Measurements from ENCODE around the gene ABCC4.

The ABCC4 gene

DNA sequence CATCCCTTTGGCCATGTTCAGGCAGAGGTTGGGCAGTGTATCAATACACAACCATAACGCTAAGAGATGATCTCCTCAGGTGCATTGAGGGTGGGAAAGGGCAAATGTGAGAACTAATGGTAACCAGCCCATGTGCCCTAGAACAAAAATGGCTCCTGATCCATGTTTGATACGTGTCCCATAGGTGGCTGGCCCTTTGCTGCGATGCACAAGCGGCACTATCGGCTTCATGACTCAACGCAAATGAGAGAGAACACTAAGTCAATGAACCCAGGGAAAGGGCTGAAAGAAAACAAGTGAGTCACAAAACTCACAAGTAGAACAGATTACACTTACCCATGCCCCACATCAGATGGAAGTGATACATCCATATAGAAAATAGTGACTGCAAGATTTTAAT lies 201.7 kb downstream of the ABCC4 start:
- no peak for DNase-seq

- no peak for DNase-seq
These were observed 202.3 kb downstream of the ABCC4 start for GRCh38 chr13:95098916-95099315.

DNA sequence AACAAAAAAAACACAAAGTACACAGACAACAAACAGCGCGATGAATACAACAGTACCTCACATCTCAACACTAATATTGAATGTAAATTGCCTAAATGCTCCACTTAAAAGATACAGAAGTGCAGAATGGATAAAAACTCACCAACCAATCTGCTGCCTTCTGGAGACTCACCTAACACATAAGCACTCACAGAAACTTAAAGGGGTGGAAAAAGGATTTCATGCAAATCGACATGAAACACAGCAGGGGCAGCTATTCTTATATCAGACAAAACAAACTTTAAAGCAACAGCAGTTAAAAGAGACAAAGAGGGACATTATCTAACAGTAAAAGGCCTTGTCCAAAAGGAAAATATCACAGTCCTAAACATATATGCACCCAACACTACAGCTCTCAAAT lies 209.5 kb downstream of the ABCC4 start:
- DNase-seq: no peak

GRCh38 chr13:95087746-95088305 lies 213.4 kb downstream of the ABCC4 start:
- no peak for DNase-seq

GRCh38 chr13:95086761-95087160 lies 214.5 kb downstream of the ABCC4 start:
- no peak for DNase-seq

GRCh38 chr13:95083758-95084157 lies 217.5 kb downstream of the ABCC4 start:
- no peak for DNase-seq

GRCh38 chr13:95083066-95083465 lies 218.2 kb downstream of the ABCC4 start:
- no peak for DNase-seq

- no peak for DNase-seq
These were observed 225.7 kb downstream of the ABCC4 start for GRCh38 chr13:95075506-95075905.

DNA sequence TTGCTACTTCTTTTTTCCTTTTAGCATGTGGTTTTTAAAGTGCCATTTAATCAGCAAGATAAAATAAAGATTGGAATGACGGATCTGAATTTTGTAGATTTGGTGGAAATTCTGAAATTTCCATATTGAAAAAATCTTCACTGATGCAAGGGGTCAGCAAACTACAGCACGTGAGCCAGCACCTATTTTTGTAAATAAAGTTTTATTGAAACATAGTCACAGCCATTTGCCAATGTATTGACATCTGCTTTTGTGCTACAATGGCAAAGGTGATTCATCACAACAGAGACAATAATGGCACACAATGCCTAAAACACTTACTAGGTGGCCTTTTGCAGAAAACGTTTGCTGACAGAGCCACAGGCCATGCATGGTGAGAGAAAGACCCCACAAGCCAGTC lies 226.4 kb downstream of the ABCC4 start:
- DNase-seq: no peak

DNA sequence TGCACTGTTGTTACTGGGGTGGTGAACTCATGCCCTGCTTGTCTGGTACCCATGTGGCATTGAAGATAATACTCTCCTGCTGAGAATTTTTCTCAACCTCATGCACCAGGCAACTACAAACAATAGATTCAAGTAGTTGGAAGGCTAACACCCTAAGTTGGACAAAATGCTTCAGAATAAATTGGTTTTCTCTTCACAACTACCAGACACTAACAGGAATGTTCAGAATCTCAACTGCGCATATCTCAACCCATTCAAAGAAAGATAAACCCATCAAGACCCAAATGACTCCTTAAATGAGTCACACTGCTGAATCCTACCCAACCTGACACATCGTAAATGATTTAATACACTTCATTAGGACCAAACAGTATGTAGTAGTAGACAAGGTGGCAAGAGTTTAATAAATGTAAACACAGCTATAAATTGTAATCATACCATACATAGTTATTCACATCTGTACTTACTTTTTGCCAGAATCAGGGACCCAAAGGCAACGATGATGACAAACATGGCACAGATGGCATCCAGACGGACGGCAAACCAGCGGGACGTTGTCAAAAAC lies 227.4 kb downstream of the ABCC4 start:
- no peak for DNase-seq

DNA sequence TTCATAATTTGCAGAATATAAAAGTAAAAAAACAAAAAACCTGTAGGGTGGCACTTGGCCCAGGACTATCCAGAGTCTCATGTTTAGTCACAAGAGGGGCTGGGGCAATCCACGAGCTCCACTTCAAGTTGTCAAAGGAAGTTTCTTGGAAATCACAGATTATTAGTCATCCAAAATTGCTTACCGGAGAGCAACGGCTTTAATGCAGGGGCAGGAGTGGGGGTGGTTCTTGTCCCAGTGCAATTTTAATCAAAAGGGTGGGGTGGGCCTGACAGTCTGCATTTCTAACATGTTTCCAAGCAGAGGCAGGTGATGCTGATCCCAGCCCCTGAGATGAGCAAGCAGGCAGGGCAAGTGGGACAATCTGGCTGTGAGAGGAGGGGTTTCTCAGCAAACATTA lies 233.9 kb downstream of the ABCC4 start:
- DNase-seq: no peak

- no peak for DNase-seq
These were observed 241.2 kb downstream of the ABCC4 start for GRCh38 chr13:95060014-95060519.

GRCh38 chr13:95059306-95059705 lies 241.9 kb downstream of the ABCC4 start:
- DNase-seq: no peak

- no peak for DNase-seq
These were observed 242.6 kb downstream of the ABCC4 start for GRCh38 chr13:95058680-95059079.

GRCh38 chr13:95056266-95056665 lies 245.0 kb downstream of the ABCC4 start:
- DNase-seq: no peak

- DNase-seq: no peak
These were observed 250.2 kb downstream of the ABCC4 start for GRCh38 chr13:95050800-95051615.

DNA sequence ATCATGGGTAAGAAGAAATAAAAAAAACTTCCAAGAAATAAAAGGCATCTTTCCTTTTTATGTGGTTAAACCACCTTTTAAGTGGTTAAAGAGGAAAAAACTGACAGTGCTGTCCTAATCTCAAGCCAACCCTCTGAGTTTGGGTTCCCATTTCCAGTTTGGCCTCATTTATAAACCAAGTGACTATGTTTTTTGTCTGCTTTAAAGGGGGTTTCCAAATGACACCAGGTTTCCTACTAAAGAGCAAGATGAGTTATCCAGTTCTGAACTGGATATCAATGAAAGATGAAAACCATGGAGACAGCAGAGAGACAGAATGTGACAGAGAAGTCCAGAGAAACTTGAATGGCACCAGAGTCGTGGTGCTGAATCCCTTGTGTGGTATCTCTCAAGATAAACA lies 251.5 kb downstream of the ABCC4 start:
- DNase-seq: no peak

- DNase-seq: no peak
These were observed 256.6 kb downstream of the ABCC4 start for GRCh38 chr13:95044452-95045205.

DNA sequence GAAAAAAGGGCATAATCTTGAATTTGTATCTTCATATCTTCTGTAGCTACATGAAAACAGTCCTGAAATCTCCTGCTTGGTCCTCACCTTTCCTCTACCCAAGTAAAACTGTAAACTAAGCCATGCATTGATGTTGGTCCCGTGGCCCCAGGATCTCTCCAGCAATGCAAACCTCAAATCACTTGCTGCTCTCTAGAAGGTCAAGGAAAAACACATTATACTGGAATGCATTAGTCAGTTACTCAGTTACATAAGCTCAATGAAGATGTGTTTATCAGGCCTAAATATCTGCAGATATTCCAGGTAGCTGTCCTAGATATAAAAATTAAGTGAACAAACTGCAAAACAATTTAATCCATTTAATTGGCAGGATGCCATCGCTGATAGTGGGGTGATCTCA lies 261.8 kb downstream of the ABCC4 start:
- no peak for DNase-seq

DNA sequence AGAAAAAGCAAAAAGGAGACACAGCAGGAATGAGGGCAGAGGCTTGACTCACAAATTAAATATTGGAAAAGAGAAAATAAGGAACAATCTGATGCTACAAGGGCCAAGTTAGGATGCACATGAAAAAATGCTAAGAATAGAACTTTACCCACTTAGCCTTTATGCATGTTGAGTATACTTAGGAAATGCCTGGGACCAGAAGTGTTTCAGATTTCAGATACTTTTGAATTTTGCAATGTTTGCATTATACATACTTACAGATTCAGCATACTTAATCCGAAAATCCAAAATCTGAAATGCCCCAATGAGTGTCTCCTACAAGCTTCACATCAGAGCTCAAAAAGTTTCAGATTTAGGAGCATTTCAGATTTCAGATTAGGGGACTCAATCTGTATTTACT lies 262.3 kb downstream of the ABCC4 start:
- no peak for DNase-seq

GRCh38 chr13:95035311-95036109 lies 265.7 kb downstream of the ABCC4 start:
- DNase-seq: no peak

- DNase-seq: no peak
These were observed 267.4 kb downstream of the ABCC4 start for GRCh38 chr13:95033890-95034289.

DNA sequence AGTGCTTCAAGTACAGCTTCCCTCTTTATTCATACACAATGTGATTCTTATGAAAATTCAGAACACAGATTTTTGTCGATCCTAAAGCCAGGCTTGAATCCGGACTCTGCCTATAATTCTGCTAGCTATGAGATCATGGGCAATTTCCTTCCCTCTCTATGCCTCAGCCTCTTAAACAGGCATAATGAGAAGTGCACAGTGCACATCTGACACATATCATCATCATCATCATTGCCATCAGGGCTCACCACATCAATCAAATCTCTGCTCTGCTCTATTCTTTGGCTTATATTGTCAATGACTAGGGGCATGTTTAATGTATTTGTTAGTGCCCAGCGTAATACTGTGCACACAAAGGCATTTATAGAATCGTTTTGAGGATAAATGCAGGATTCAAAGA lies 269.1 kb downstream of the ABCC4 start:
- DNase-seq: no peak

Data from DMS79 (cell line).